ENCODE data around the gene OAS3.

The OAS3 gene

DNA sequence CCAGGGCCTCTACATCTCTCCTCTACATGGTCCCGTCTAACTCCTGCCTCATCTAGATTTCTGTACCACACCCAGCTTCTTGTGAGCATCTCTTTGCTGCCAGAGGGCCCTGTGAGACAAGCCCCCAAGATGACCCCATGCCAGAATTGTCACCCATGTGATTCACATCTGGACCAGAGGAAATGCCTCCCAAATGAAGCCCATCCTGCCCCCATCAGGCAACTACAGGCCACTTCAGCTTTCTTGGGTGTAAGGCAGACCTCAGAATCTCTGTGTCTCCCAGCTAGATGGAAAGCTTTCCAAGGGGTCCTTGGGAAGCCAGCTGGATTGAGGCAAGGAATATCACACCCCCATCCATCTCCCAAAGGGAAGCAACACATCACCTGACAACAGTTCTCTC, 9.3 kb upstream of the OAS3 start:
- Histone ChIP-seq H3K27me3 (ENCODE audit: control insufficient read depth in 1 of 2, insufficient read depth in 2 of 2, low read length in 2 of 2) (no peaks in the 10 kb centered on the region), H3K4me1 (ENCODE audit: insufficient read depth, low read length) (no peaks in the 10 kb centered on the region), H3K9me3 (ENCODE audit: low read length) (no peaks in the 10 kb centered on the region), H3K4me3 (ENCODE audit: low read depth in 1 of 2, low read length in 2 of 2) (no peak overlapping the region), H3K9ac (ENCODE audit: low read length) (no peak overlapping the region), H3K36me3 (ENCODE audit: insufficient read depth, low read length) (no peaks in the 10 kb centered on the region), H3K27ac (ENCODE audit: low read depth, low read length) (no peak overlapping the region)

DNA sequence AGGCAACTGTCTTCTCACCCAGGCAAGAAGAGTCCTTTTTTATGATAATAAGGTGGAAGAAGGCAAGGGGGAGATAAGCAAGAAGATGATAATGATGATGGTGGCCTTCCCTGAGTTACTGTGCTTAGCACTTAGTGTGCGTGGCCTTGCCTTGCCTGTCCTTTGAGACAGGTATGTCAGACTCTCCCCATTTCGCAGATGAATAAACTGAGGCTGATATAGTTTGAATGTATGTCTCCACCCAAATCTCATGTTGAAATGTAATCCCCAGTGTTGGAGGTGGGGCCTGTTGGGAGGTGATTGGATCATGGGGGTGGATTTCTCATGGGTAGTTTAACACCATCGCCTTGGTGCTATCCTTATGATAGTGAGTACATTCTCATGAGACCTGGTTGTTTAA, 8.6 kb upstream of the OAS3 start:
- no peaks in the 10 kb centered on the region for H3K4me1 ChIP-seq (ENCODE audit: insufficient read depth, low read length)

DNA sequence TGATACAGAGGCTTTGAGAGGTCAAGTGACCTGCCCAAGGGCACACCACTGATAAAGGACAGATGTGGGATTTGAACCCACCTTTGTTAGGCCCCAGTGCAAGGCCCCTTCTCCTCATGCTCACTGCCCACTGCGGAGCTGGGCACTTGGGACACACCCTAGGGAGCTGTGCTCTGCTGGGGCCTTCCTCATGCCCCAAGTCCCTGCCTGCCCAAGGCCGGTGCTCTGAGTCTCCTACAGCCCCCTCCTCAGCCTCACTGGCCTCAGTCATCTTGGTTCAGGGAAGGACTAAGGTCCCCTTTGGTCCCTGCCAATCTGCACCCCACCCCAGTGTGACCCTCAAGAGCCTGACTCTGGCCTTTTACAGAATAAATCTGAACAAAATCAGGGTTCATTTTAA, 7.9 kb upstream of the OAS3 start:
- Histone ChIP-seq H3K36me3 (ENCODE audit: insufficient read depth, low read length) (no peaks in the 10 kb centered on the region), H3K4me3 (ENCODE audit: low read depth in 1 of 2, low read length in 2 of 2) (no peak overlapping the region), H3K27ac (ENCODE audit: low read depth, low read length) (no peak overlapping the region), H3K27me3 (ENCODE audit: control insufficient read depth in 1 of 2, insufficient read depth in 2 of 2, low read length in 2 of 2) (no peaks in the 10 kb centered on the region), H3K4me1 (ENCODE audit: insufficient read depth, low read length) (no peaks in the 10 kb centered on the region), H3K9ac (ENCODE audit: low read length) (no peak overlapping the region), H3K9me3 (ENCODE audit: low read length) (no peaks in the 10 kb centered on the region)

More for the DNA sequence above, 8.6 kb upstream of the OAS3 start:
- Histone ChIP-seq H3K27ac (ENCODE audit: low read depth, low read length) (no peak overlapping the region), H3K27me3 (ENCODE audit: control insufficient read depth in 1 of 2, insufficient read depth in 2 of 2, low read length in 2 of 2) (no peaks in the 10 kb centered on the region), H3K9me3 (ENCODE audit: low read length) (no peaks in the 10 kb centered on the region), H3K36me3 (ENCODE audit: insufficient read depth, low read length) (no peaks in the 10 kb centered on the region), H3K4me3 (ENCODE audit: low read depth in 1 of 2, low read length in 2 of 2) (no peak overlapping the region), H3K9ac (ENCODE audit: low read length) (no peak overlapping the region)

GRCh38 chr12:112932485-112933128, 5.7 kb upstream of the OAS3 start:
- Histone ChIP-seq H3K9ac (ENCODE audit: low read length) (no peak overlapping the region), H3K36me3 (ENCODE audit: insufficient read depth, low read length) (no peaks in the 10 kb centered on the region), H3K4me3 (ENCODE audit: low read depth in 1 of 2, low read length in 2 of 2) (no peak overlapping the region), H3K9me3 (ENCODE audit: low read length) (no peaks in the 10 kb centered on the region), H3K27ac (ENCODE audit: low read depth, low read length) (no peak overlapping the region), H3K27me3 (ENCODE audit: control insufficient read depth in 1 of 2, insufficient read depth in 2 of 2, low read length in 2 of 2) (no peaks in the 10 kb centered on the region), H3K4me1 (ENCODE audit: insufficient read depth, low read length) (no peaks in the 10 kb centered on the region)

DNA sequence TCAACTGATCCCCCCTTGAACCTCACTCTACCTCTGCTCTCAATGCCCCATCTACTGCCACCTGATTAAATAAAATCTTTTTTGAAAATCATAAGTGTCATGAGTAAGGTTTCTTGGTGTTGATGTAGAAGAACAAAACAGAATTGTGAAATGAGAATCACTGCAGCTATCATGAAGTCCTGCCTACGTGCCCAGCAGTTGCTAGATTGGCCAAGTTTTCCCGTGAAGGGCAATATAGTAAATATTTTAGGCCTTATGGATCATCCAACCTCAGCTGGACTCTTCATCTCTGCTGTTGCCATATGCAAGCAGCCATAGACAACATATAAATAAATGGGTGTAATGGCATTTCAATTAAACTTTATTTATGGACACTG, 5.2 kb upstream of the OAS3 start:
- no peaks in the 10 kb centered on the region for H3K4me1 ChIP-seq (ENCODE audit: insufficient read depth, low read length)
- H3K27me3 ChIP-seq (ENCODE audit: control insufficient read depth in 1 of 2, insufficient read depth in 2 of 2, low read length in 2 of 2), result no peaks in the 10 kb centered on the region
- H3K36me3 ChIP-seq (ENCODE audit: insufficient read depth, low read length), result no peaks in the 10 kb centered on the region
- H3K9me3 ChIP-seq (ENCODE audit: low read length), result no peaks in the 10 kb centered on the region
- H3K4me3 ChIP-seq (ENCODE audit: low read depth in 1 of 2, low read length in 2 of 2), result no peak overlapping the region
- H3K27ac ChIP-seq (ENCODE audit: low read depth, low read length), result no peak overlapping the region
- no peak overlapping the region for H3K9ac ChIP-seq (ENCODE audit: low read length)

- H3K27me3 ChIP-seq (ENCODE audit: control insufficient read depth in 1 of 2, insufficient read depth in 2 of 2, low read length in 2 of 2), result no peaks in the 10 kb centered on the region
- H3K9ac ChIP-seq (ENCODE audit: low read length), result no peak overlapping the region
- H3K9me3 ChIP-seq (ENCODE audit: low read length), result no peaks in the 10 kb centered on the region
- no peak overlapping the region for H3K27ac ChIP-seq (ENCODE audit: low read depth, low read length)
- no peak overlapping the region for H3K4me3 ChIP-seq (ENCODE audit: low read depth in 1 of 2, low read length in 2 of 2)
- no peaks in the 10 kb centered on the region for H3K36me3 ChIP-seq (ENCODE audit: insufficient read depth, low read length)
- peaks cover 16% of the 10 kb centered on the region for H3K4me1 ChIP-seq (ENCODE audit: insufficient read depth, low read length)
These were observed 2.0 kb upstream of the OAS3 start for GRCh38 chr12:112936264-112936663.

- no peak overlapping the region for H3K9ac ChIP-seq (ENCODE audit: low read length)
- H3K4me3 ChIP-seq (ENCODE audit: low read depth in 1 of 2, low read length in 2 of 2), result no peak overlapping the region
- H3K4me1 ChIP-seq (ENCODE audit: insufficient read depth, low read length), result peaks cover 16% of the 10 kb centered on the region
- no peaks in the 10 kb centered on the region for H3K36me3 ChIP-seq (ENCODE audit: insufficient read depth, low read length)
- no peak overlapping the region for H3K27ac ChIP-seq (ENCODE audit: low read depth, low read length)
- H3K27me3 ChIP-seq (ENCODE audit: control insufficient read depth in 1 of 2, insufficient read depth in 2 of 2, low read length in 2 of 2), result no peaks in the 10 kb centered on the region
- H3K9me3 ChIP-seq (ENCODE audit: low read length), result no peaks in the 10 kb centered on the region
These were observed 1.3 kb upstream of the OAS3 start for GRCh38 chr12:112936927-112937326.

DNA sequence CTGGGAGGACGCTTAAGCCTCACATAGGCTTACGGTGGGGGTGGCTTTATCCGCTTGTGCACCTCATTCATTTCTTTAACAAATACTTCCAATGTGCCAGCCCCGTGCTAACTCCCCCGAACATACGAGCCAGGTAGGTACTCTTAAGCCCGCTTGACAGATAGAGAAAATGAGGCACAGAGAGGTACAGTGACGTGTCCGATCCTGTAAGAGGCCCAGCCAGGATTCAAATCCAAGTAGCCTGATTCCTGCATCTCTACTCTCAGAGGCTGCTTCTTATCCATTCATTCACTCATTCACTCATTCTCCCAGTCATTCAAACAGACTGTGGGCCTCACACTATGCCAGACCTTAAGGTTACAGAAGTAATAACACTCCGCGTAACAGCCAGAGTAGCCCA, 477 bp downstream of the OAS3 start:
- Histone ChIP-seq H3K9me3 (ENCODE audit: low read length) (no peaks in the 10 kb centered on the region), H3K27me3 (ENCODE audit: control insufficient read depth in 1 of 2, insufficient read depth in 2 of 2, low read length in 2 of 2) (no peaks in the 10 kb centered on the region), H3K9ac (ENCODE audit: low read length) (peak overlapping the region; percentile 56), H3K36me3 (ENCODE audit: insufficient read depth, low read length) (no peaks in the 10 kb centered on the region), H3K4me3 (ENCODE audit: low read depth in 1 of 2, low read length in 2 of 2) (peak overlapping the region; percentile 38 to 73), H3K4me1 (ENCODE audit: insufficient read depth, low read length) (peaks cover 16% of the 10 kb centered on the region), H3K27ac (ENCODE audit: low read depth, low read length) (peak overlapping the region; percentile 39)

DNA sequence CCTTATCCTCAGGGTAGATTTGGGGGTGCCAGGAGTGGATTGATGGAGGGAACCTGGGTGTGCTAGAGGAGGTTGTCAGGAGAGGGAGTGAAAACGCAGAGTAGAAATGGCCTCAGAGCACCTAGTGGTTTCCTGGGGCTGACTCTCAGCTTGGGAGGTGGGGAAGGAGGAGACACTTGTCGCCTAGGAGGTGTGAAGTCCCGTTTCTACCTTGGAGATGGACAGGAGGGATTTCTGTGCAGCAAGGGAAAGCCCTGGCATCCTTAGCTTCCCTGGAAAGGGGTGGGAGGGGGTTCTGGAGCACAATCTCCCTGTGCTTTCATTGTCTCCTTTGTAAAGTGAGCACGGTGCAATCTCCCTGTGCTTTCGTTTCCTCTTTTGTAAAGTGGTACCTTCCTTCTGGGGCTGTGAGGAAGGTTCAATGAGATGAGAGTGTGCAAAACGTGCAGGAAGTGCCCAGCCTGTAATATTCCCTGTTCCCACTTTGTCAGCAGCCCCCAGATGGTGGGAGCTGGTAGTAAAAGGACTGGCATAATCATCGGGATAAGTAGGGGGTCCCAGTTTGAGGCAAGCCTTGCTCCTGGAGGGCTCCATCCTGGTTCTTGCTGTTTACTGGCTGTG, 1.6 kb downstream of the OAS3 start:
- no peaks in the 10 kb centered on the region for H3K9me3 ChIP-seq (ENCODE audit: low read length)
- peaks cover 16% of the 10 kb centered on the region for H3K4me1 ChIP-seq (ENCODE audit: insufficient read depth, low read length)
- no peak overlapping the region for H3K4me3 ChIP-seq (ENCODE audit: low read depth in 1 of 2, low read length in 2 of 2)
- no peaks in the 10 kb centered on the region for H3K36me3 ChIP-seq (ENCODE audit: insufficient read depth, low read length)
- no peak overlapping the region for H3K9ac ChIP-seq (ENCODE audit: low read length)
- no peak overlapping the region for H3K27ac ChIP-seq (ENCODE audit: low read depth, low read length)
- no peaks in the 10 kb centered on the region for H3K27me3 ChIP-seq (ENCODE audit: control insufficient read depth in 1 of 2, insufficient read depth in 2 of 2, low read length in 2 of 2)

DNA sequence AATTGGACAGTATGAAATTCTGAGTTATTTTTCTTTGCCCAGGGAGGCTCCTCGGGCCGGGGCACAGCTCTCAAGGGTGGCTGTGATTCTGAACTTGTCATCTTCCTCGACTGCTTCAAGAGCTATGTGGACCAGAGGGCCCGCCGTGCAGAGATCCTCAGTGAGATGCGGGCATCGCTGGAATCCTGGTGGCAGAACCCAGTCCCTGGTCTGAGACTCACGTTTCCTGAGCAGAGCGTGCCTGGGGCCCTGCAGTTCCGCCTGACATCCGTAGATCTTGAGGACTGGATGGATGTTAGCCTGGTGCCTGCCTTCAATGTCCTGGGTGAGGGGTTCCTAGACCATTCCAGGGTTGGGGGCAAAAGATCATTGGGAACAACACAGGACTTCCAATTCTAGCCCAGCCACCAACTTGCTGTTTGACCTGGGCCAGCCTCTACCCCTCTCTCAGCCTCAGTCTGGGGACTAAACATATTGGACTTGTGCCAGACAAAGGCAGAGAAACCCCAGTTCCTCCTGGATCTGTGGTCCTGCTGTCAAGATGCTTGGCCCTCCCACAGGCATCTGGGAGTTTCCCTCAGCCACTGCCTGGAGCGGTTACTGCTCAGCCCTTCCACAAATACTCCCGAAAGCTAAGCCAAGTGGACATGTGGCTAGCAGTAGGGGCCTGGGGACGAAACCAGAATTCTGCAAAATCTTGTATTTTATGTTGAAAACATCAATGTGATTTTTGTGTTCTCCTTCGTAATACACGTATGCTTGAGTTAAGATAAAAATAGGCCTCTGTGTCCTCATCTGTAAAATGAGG, 3.5 kb downstream of the OAS3 start:
- Histone ChIP-seq H3K27ac (ENCODE audit: low read depth, low read length) (no peak overlapping the region), H3K4me1 (ENCODE audit: insufficient read depth, low read length) (peaks cover 16% of the 10 kb centered on the region), H3K4me3 (ENCODE audit: low read depth in 1 of 2, low read length in 2 of 2) (no peak overlapping the region), H3K9ac (ENCODE audit: low read length) (no peak overlapping the region), H3K27me3 (ENCODE audit: control insufficient read depth in 1 of 2, insufficient read depth in 2 of 2, low read length in 2 of 2) (no peaks in the 10 kb centered on the region), H3K9me3 (ENCODE audit: low read length) (no peaks in the 10 kb centered on the region), H3K36me3 (ENCODE audit: insufficient read depth, low read length) (no peaks in the 10 kb centered on the region)

- H3K36me3 ChIP-seq (ENCODE audit: insufficient read depth, low read length), result no peaks in the 10 kb centered on the region
- no peaks in the 10 kb centered on the region for H3K27me3 ChIP-seq (ENCODE audit: control insufficient read depth in 1 of 2, insufficient read depth in 2 of 2, low read length in 2 of 2)
- H3K27ac ChIP-seq (ENCODE audit: low read depth, low read length), result no peak overlapping the region
- H3K9me3 ChIP-seq (ENCODE audit: low read length), result no peaks in the 10 kb centered on the region
- peaks cover 16% of the 10 kb centered on the region for H3K4me1 ChIP-seq (ENCODE audit: insufficient read depth, low read length)
- no peak overlapping the region for H3K4me3 ChIP-seq (ENCODE audit: low read depth in 1 of 2, low read length in 2 of 2)
- no peak overlapping the region for H3K9ac ChIP-seq (ENCODE audit: low read length)
These were observed 4.3 kb downstream of the OAS3 start for GRCh38 chr12:112942572-112942971.

Measured in muscle layer of colon (tissue), 2 donors.